ENCODE results near the gene FAM163B.

The FAM163B gene

GRCh38 chr9:133612051-133612450 lies 2.9 kb upstream of the FAM163B start:
- H3K4me3 ChIP-seq (ENCODE audit: low read depth, low read length): no peak overlapping the region
- no peak for TF ChIP-seq CTCF (IDR thresholded peaks at IDR 0.05; ENCODE audit: borderline replicate concordance, insufficient read depth, low read depth, low read length)

- no peak overlapping the region for H3K4me3 ChIP-seq (ENCODE audit: low read depth, low read length)
- no peak for TF ChIP-seq CTCF (IDR thresholded peaks at IDR 0.05; ENCODE audit: borderline replicate concordance, insufficient read depth, low read depth, low read length)
Observed at GRCh38 chr9:133610845-133611244, 1.7 kb upstream of the FAM163B start.

- TF ChIP-seq CTCF (IDR thresholded peaks at IDR 0.05; ENCODE audit: borderline replicate concordance, insufficient read depth, low read depth, low read length): no peak
- H3K4me3 ChIP-seq (ENCODE audit: low read depth, low read length): no peak overlapping the region
Observed at GRCh38 chr9:133608889-133609288, 300 bp downstream of the FAM163B start.

- no peak for TF ChIP-seq CTCF (IDR thresholded peaks at IDR 0.05; ENCODE audit: borderline replicate concordance, insufficient read depth, low read depth, low read length)
- no peak overlapping the region for H3K4me3 ChIP-seq (ENCODE audit: low read depth, low read length)
Observed at GRCh38 chr9:133608382-133608781, 807 bp downstream of the FAM163B start.

GRCh38 chr9:133607976-133608375 lies 1.2 kb downstream of the FAM163B start:
- TF ChIP-seq CTCF (IDR thresholded peaks at IDR 0.05; ENCODE audit: borderline replicate concordance, insufficient read depth, low read depth, low read length): no peak
- no peak overlapping the region for H3K4me3 ChIP-seq (ENCODE audit: low read depth, low read length)

- TF ChIP-seq CTCF (IDR thresholded peaks at IDR 0.05; ENCODE audit: borderline replicate concordance, insufficient read depth, low read depth, low read length): no peak
- H3K4me3 ChIP-seq (ENCODE audit: low read depth, low read length): no peak overlapping the region
Observed at GRCh38 chr9:133607381-133607780, 1.8 kb downstream of the FAM163B start.

GRCh38 chr9:133606708-133607025 lies 2.5 kb downstream of the FAM163B start:
- H3K4me3 ChIP-seq (ENCODE audit: low read depth, low read length): no peak overlapping the region
- TF ChIP-seq CTCF (IDR thresholded peaks at IDR 0.05; ENCODE audit: borderline replicate concordance, insufficient read depth, low read depth, low read length): no peak
